GM19397 (cell line): ENCODE measurements around the gene L3MBTL2.
A peak's percentile ranks its signal among the peaks of the same experiment; 100 is the strongest.
"Not testable (repeated sequence)": the region's sequence is repeated elsewhere in the genome, so short reads cannot be mapped to it uniquely, and the experiment has no call there.

Experiments used
- ATAC-seq: cut with Tn5 transposase; IDR thresholded peaks from one replicate; pipeline ENCODE4 v1.9.1; 2021; ENCODE audit warnings: mild to moderate bottlenecking, moderate library complexity; ENCODE audit not compliant: unreplicated experiment

Gene L3MBTL2

GRCh38 chr22:41204992-41205900, at the start of gene L3MBTL2:
TSS of gene L3MBTL2 (plus strand) at chr22:41205312. CDS start at chr22:41205363, 51 bp downstream.
- ATAC-seq = peak; percentile 95

- ATAC-seq = no peak
Observed at GRCh38 chr22:41157083-41157482, 48.0 kb upstream of the L3MBTL2 start.

DNA sequence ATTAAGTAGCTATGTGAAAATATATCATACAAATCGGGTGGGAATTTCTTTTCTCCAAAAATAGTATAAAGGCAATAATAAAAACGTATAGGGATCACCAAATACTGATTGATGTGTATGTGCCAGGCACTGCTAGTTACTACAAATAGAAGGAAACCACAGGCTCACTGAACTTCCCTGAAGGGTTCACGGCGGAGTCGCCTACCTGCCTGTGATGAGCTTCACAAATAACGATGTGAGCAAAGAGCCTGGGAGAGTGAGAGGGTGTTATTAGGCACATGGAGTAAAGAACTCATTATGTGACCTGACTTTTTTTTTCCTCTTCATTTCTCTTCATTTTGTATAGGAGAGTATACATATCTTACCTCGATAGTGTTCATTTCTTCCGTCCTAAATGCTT, 36.0 kb upstream of the L3MBTL2 start:
- ATAC-seq = no peak

DNA sequence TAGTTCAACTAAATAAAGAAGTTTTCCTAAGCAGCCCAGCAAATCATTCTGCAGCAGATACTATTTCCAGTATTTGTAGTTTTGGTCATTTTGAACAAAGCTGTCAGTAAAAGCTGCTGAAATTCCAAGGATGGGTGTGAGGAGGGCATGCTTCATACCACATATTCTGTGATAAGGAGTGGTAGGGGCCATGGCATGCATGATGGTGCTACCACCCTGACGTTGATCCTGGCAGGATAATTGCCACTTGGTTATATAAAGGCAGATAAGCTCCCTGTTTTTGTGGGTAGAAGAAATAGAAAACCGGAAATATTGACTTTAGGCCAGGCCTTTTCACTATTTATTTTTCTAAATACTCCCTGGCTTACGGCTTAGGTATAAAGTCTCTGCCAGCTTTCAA, 33.1 kb upstream of the L3MBTL2 start:
- no peak for ATAC-seq

DNA sequence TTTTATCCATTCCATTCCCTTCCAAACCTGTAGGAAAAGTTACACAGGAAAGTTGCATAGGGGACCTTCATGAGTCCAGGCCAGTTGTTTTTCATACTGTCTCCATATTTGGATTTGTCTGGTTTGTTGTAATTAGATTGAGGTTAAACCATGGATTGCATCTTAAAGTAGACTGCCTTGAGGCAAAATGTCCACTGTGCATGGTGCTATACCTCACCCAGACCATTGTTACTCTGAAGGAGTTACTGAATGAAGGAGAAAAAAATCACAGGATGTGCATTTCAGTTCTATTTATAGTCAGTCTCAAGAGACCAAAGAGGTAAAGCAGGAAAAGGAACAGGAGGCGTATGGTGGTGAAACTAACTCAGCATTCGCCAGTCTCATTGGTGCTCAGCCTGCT, 29.6 kb upstream of the L3MBTL2 start:
- ATAC-seq = no peak

GRCh38 chr22:41177040-41177621, 28.0 kb upstream of the L3MBTL2 start:
- ATAC-seq = no peak

- no peak for ATAC-seq
Observed at GRCh38 chr22:41177622-41178424, 27.3 kb upstream of the L3MBTL2 start.

- no peak for ATAC-seq
Observed at GRCh38 chr22:41178425-41178975, 26.6 kb upstream of the L3MBTL2 start.

DNA sequence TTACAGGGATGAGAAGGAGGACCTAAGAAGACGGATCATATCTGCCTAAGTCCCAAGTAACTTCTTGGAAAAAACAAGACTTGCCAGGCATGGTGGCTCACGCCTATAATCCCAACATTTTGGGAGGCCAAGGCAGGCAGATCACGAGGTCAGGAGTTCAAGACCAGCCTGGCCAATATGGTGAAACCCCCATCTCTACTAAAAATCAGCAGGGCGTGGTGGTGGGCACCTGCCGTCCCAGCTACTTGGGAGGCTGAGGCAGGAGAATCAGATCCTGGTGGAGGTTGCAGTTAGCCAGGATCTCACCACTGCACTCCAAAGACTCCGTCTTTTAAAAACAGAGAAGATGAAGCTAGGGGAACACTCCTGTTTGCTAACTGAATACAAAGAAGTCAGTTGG, 24.8 kb upstream of the L3MBTL2 start:
- not testable (repeated sequence) for ATAC-seq

GRCh38 chr22:41180926-41181325, 24.2 kb upstream of the L3MBTL2 start:
- ATAC-seq = no peak

GRCh38 chr22:41181349-41182241, 23.5 kb upstream of the L3MBTL2 start:
- no peak for ATAC-seq

DNA sequence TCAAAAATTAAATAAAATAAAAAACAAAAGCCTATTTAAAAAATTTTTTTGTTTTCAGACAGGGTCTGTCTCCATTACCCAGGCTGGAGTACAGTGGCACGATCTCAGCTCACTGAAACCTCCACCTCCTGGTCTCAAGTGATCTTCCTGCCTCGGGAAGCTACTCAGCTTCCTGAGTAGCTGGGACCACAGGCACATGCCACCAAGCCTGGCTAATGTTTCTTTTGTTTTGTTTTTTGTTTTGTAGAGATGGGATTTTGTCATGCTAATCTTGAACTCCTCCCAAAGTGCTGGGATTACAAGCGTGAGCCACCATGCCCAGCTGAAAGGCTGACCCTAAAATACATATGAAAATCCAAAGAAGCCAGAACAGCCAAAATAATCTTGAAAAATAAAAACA, 20.4 kb upstream of the L3MBTL2 start:
- ATAC-seq = no peak

DNA sequence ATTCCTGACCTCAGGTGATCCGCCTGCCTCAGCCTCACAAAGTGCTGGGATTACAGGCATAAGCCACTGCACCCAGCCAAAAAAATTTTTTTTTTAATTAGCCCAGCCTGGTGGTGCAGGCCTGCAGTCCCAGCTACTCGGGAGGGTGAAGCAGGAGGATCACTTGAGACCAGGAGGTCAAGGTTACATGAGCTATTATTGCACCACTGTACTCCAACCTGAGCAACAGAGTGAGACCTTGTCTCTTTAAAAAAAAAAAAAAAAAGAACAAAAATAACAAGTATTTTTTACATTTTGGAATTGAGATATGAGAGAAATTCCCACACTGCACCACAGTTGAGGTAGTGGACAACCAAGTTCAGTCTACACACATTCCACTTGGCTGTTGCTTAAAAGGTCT, 13.6 kb upstream of the L3MBTL2 start:
- no peak for ATAC-seq

DNA sequence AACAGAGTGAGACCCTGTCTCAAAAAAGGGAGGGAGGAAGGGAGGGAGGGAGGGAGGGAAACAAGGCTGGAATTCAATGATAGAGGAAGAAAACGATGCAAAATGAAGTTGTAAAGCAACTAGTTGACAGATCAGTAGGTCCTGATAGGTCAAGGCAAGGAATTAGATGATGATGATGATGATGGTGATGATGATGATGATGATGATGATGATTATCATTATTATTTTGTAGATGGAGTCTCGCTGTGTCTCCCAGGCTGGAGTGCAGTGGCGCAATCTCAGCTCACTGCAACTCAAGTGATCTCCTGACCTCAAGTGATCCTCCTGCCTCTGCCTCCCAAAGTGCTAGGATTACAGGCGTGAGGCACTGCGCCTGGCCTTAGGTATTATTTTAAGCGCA, 11.3 kb upstream of the L3MBTL2 start:
- ATAC-seq = no peak

- peak; percentile 83 for ATAC-seq
Observed at GRCh38 chr22:41197038-41197972, 7.8 kb upstream of the L3MBTL2 start.

DNA sequence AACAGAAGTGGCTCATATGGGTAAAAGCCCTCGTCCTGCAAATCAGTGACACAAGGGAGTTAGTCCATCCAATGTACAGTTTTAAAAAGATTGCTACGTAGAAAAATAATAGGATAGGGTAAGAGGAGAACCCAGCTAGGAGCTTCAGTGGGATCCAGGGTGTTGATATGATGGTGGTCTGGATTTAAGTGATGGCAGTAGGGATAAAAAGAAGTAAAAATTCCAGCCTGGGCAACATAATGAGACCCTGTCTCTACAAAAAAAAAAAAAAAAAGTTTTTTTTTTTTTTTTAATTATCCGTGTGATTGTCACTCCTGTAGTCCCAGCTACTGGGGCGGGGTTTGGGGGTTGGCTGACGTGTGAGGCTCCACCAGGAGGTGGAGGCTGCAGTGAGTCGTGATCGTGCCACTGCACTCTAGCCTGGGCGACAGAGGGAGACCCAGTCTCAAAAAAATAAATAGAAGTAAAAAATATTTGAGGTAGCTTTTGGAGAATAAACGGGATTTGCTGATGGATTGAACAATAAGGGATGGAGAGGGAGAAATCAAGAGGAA, 7.0 kb upstream of the L3MBTL2 start:
- no peak for ATAC-seq

GRCh38 chr22:41201141-41201540, 4.0 kb upstream of the L3MBTL2 start:
- ATAC-seq = no peak

GRCh38 chr22:41203118-41203517, 2.0 kb upstream of the L3MBTL2 start:
- ATAC-seq = no peak

DNA sequence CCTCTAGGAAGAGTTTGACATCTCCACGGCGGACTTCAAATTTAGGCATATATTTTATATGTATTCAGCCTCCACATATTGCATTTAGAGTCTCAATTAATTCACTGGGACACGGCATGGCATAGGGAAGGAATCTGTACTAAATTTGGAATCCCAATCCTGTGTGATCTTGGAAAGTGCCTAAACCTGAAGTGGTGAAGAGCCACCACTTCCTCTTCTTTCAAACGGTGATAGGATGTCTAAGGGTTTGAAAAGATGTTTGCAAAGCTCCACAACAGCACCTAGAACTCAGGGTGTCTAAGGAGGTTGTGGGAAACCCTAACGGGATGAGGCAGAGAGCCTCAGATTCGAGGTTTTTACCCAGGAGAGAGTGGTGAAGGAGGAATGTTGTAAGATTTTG, 1.0 kb upstream of the L3MBTL2 start:
- ATAC-seq = no peak
